ENCODE measurements around the gene ADD3. TPM values are rescaled to one million over a fixed set of nuclear protein-coding genes. Genes with fewer than 3 reads are reported as not detected.
"Not testable (repeated sequence)": the region's sequence is repeated elsewhere in the genome, so short reads cannot be mapped to it uniquely, and the experiment has no call there.

Gene ADD3
- total and polyA plus RNA-seq, 2 experiments from 2014 or later, result 83.2 to 216 TPM

DNA sequence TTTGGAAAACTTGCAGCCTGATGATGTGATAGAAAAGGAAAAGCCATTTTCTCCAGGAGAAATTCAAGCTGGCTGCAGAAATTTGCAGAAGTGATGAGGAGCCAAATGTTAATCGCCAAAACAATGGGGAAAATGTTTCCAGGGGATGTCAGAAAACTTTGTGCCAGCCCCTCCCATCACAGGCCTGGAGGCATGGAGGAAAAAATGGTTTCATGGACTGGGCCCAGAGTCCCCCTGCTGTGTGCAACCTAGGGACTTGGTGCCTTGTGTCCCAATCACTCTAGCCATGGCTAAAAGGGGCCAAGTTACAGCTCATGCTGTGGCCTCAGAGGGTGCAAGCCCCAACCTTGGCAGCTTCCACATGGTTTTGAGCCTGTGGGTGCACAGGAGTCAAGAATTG is 41.0 kb downstream of the ADD3 start:
- peaks cover 97% of the 10 kb centered on the region for H3K79me2 ChIP-seq
- no peaks in the 10 kb centered on the region for H4K20me1 ChIP-seq (ENCODE audit: insufficient read depth, poor library complexity, severe bottlenecking)
- no peaks in the 10 kb centered on the region for H3K4me1 ChIP-seq (ENCODE audit: insufficient read depth)
- no peaks in the 10 kb centered on the region for H3K9me3 ChIP-seq (ENCODE audit: low read depth)
- no peak overlapping the region for H3K4me2 ChIP-seq
- no peak for DNase-seq (ENCODE audit: low spot score)
- H3K4me3 ChIP-seq, result no peak overlapping the region
- 96% methylated on average over 1 of the region's 1 CpG for WGBS (ENCODE audit: low lambda C conversion rate, missing lambda C conversion rate)
- TF ChIP-seq, protein P1, sequence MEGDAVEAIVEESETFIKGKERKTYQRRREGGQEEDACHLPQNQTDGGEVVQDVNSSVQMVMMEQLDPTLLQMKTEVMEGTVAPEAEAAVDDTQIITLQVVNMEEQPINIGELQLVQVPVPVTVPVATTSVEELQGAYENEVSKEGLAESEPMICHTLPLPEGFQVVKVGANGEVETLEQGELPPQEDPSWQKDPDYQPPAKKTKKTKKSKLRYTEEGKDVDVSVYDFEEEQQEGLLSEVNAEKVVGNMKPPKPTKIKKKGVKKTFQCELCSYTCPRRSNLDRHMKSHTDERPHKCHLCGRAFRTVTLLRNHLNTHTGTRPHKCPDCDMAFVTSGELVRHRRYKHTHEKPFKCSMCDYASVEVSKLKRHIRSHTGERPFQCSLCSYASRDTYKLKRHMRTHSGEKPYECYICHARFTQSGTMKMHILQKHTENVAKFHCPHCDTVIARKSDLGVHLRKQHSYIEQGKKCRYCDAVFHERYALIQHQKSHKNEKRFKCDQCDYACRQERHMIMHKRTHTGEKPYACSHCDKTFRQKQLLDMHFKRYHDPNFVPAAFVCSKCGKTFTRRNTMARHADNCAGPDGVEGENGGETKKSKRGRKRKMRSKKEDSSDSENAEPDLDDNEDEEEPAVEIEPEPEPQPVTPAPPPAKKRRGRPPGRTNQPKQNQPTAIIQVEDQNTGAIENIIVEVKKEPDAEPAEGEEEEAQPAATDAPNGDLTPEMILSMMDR (IDR thresholded peaks at IDR 0.05; ENCODE audit: poor library complexity), result no peak
- no peak for TF ChIP-seq EZH2 (IDR thresholded peaks at IDR 0.05; ENCODE audit: borderline replicate concordance)
- H3K27ac ChIP-seq, result no peak overlapping the region
- no peaks in the 10 kb centered on the region for H3K36me3 ChIP-seq (replicated peaks; ENCODE audit: insufficient read depth, low read depth)
- H3K9me2 ChIP-seq (replicated peaks; ENCODE audit: insufficient read depth), result no peaks in the 10 kb centered on the region
- no peaks in the 10 kb centered on the region for H3K27me3 ChIP-seq
- H2AFZ ChIP-seq, result no peak overlapping the region

DNA sequence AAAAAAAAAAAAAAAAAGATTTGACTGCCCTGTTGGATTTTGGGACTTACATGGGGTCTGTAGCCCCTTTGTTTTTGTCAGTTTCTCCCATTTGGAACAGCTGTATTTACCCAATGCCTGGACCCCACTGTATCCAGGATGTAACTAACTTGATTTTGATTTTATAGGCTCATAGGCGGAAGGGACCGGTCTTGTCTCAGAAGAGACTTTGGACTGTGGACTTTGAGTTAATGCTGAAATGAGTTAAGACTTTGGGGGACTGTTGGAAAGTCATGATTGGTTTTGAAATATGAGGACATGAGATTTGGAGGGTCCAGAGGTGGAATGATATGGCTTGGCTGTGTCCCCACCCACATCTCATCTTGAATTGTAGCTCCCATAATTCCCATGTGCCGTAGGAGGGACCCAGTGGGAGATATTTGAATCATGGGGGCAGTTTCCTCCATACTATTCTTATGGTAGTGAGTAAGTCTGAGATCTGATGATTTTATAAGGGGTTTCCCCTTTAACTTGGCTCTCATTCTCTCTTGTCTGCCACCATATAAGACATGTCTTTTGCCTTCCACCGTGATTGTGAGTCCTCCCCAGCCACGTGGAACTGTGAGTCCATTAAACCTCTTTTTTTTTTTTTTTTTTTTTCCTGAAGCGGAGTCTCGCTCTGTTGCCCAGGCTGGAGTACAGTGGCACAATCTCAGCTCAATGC is 42.3 kb downstream of the ADD3 start:
- H3K36me3 ChIP-seq (replicated peaks; ENCODE audit: insufficient read depth, low read depth); H3K4me2 ChIP-seq; H3K27me3 ChIP-seq; H2AFZ ChIP-seq; H3K9me2 ChIP-seq (replicated peaks; ENCODE audit: insufficient read depth); H4K20me1 ChIP-seq (ENCODE audit: insufficient read depth, poor library complexity, severe bottlenecking); DNase-seq (ENCODE audit: low spot score); H3K9me3 ChIP-seq (ENCODE audit: low read depth); H3K4me1 ChIP-seq (ENCODE audit: insufficient read depth); H3K27ac ChIP-seq; H3K4me3 ChIP-seq: not testable (repeated sequence)
- 97% methylated on average over 7 of the region's 7 CpGs for WGBS (ENCODE audit: low lambda C conversion rate, missing lambda C conversion rate)
- H3K79me2 ChIP-seq, result peaks cover 97% of the 10 kb centered on the region

DNA sequence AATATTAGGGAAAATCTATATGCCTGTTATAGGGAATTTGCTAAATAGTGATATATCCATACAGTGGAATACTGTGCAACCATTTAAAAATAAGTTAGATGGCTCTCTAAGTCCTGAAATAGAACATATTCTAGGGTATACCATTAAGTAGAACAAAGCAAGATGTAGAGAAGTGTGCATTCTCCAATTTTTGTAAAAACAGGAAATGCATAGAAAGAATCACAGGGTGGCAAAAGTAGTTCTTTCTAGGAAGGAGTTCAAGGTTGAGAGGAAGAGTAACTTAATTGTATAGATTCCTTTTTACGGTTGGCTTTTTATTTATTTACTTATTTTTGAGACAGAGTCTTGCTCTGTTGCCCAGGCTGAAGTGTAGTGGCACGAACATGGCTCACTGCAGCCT is 43.7 kb downstream of the ADD3 start:
- Histone ChIP-seq H3K4me3 (no peak overlapping the region), H3K4me1 (ENCODE audit: insufficient read depth) (no peaks in the 10 kb centered on the region), H3K27ac (no peak overlapping the region), H4K20me1 (ENCODE audit: insufficient read depth, poor library complexity, severe bottlenecking) (peaks cover 16% of the 10 kb centered on the region), H3K9me2 (replicated peaks; ENCODE audit: insufficient read depth) (no peaks in the 10 kb centered on the region), H3K27me3 (no peaks in the 10 kb centered on the region), H3K4me2 (no peak overlapping the region), H3K36me3 (replicated peaks; ENCODE audit: insufficient read depth, low read depth) (no peaks in the 10 kb centered on the region), H3K9me3 (ENCODE audit: low read depth) (no peaks in the 10 kb centered on the region), H3K79me2 (peaks cover 97% of the 10 kb centered on the region), H2AFZ (no peak overlapping the region)
- 98% methylated on average over 2 of the region's 2 CpGs for WGBS (ENCODE audit: low lambda C conversion rate, missing lambda C conversion rate)
- DNase-seq (ENCODE audit: low spot score), result no peak
- TF ChIP-seq EZH2phosphoT487 (IDR thresholded peaks at IDR 0.05; ENCODE audit: low read depth, severe bottlenecking, unreplicated experiment) (no peak), EZH2 (IDR thresholded peaks at IDR 0.05; ENCODE audit: borderline replicate concordance) (no peak)
- TF ChIP-seq, protein P1 (IDR thresholded peaks at IDR 0.05; ENCODE audit: poor library complexity), result no peak

DNA sequence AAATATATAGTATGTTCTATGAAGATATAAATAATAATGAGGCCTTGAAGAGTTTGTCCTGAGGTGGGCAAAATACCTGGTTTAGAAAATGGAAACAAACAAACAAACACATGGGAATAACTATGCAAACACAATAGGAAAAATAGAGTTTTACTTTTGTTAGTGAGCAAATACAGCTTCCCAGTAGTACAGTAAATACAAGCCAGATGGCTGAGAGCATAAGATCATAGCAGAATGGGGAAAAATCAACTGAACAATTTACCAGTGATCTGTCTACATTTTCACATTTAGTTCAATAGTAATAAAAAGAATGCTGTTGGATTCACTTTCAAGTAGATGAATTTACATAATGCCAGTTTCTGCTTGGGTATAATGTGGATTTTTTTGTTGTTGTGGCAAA is 45.1 kb downstream of the ADD3 start:
- no peak overlapping the region for H3K4me3 ChIP-seq
- H3K9me2 ChIP-seq (replicated peaks; ENCODE audit: insufficient read depth), result no peaks in the 10 kb centered on the region
- H2AFZ ChIP-seq, result no peak overlapping the region
- peaks cover 8% of the 10 kb centered on the region for H3K4me1 ChIP-seq (ENCODE audit: insufficient read depth)
- no peak overlapping the region for H3K4me2 ChIP-seq
- H3K27me3 ChIP-seq, result no peaks in the 10 kb centered on the region
- peaks cover 16% of the 10 kb centered on the region for H4K20me1 ChIP-seq (ENCODE audit: insufficient read depth, poor library complexity, severe bottlenecking)
- H3K9me3 ChIP-seq (ENCODE audit: low read depth), result no peaks in the 10 kb centered on the region
- TF ChIP-seq EZH2 (IDR thresholded peaks at IDR 0.05; ENCODE audit: borderline replicate concordance) (no peak), EZH2phosphoT487 (IDR thresholded peaks at IDR 0.05; ENCODE audit: low read depth, severe bottlenecking, unreplicated experiment) (no peak)
- H3K27ac ChIP-seq, result no peak overlapping the region
- peaks cover 97% of the 10 kb centered on the region for H3K79me2 ChIP-seq
- H3K36me3 ChIP-seq (replicated peaks; ENCODE audit: insufficient read depth, low read depth), result no peaks in the 10 kb centered on the region
- DNase-seq (ENCODE audit: low spot score), result no peak

Data from hepatocyte (in vitro differentiated cells).